ENCODE results near the gene AFF2.

- TF ChIP-seq POLR2A (IDR thresholded peaks at IDR 0.05) = no peak
- no peak for TF ChIP-seq CTCF (IDR thresholded peaks at IDR 0.05 in 8 of 11, conservative IDR thresholded peaks at IDR 0.05 in 3 of 11)
- no peak for TF ChIP-seq POLR2AphosphoS5 (IDR thresholded peaks at IDR 0.05)
Measured at GRCh38 chrX:149010013-149010852, 509.8 kb downstream of the AFF2 start.
